ENCODE measurements around the gene ALOX12.

DNA sequence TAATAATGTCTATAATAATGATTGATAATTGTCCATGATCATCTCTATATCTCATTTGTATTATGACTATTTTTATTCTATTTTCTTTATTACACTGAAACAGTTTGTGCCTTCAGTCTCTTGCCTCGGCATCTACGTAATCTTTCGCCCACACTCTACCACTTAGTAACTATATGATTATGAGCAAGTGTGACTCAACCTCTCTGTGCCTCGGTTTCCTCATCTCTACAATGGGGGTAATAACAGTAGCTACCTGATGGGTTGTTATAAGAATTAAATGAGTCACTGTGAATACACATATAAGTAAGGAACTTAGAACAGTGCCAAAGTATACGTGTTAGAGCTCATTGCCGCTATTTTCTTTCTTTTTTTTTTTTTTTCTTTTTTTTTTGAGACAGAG is 51.7 kb downstream of the ALOX12 start:
- TF ChIP-seq, protein P1, sequence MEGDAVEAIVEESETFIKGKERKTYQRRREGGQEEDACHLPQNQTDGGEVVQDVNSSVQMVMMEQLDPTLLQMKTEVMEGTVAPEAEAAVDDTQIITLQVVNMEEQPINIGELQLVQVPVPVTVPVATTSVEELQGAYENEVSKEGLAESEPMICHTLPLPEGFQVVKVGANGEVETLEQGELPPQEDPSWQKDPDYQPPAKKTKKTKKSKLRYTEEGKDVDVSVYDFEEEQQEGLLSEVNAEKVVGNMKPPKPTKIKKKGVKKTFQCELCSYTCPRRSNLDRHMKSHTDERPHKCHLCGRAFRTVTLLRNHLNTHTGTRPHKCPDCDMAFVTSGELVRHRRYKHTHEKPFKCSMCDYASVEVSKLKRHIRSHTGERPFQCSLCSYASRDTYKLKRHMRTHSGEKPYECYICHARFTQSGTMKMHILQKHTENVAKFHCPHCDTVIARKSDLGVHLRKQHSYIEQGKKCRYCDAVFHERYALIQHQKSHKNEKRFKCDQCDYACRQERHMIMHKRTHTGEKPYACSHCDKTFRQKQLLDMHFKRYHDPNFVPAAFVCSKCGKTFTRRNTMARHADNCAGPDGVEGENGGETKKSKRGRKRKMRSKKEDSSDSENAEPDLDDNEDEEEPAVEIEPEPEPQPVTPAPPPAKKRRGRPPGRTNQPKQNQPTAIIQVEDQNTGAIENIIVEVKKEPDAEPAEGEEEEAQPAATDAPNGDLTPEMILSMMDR (IDR thresholded peaks at IDR 0.05), result no peak
- TF ChIP-seq POLR2AphosphoS5 (IDR thresholded peaks at IDR 0.05) (no peak), EP300 (IDR thresholded peaks at IDR 0.05) (no peak), POLR2A (IDR thresholded peaks at IDR 0.05) (no peak)

Data from stomach (tissue), 4 donors.